Measurements from ENCODE around the gene SLC34A1.
A peak's percentile ranks its signal among the peaks of the same experiment; 100 is the strongest.
"Not testable (repeated sequence)": the region's sequence is repeated elsewhere in the genome, so short reads cannot be mapped to it uniquely, and the experiment has no call there.

The SLC34A1 gene

GRCh38 chr5:177354711-177355110 lies 29.5 kb upstream of the SLC34A1 start:
- Histone ChIP-seq H3K27ac (no peak overlapping the region), H3K4me3 (no peak overlapping the region)

GRCh38 chr5:177355162-177355867 lies 28.9 kb upstream of the SLC34A1 start:
- no peak overlapping the region for H3K27ac ChIP-seq
- no peak overlapping the region for H3K4me3 ChIP-seq

- no peak overlapping the region for H3K27ac ChIP-seq
Measured at GRCh38 chr5:177355868-177356168, 28.4 kb upstream of the SLC34A1 start.

DNA sequence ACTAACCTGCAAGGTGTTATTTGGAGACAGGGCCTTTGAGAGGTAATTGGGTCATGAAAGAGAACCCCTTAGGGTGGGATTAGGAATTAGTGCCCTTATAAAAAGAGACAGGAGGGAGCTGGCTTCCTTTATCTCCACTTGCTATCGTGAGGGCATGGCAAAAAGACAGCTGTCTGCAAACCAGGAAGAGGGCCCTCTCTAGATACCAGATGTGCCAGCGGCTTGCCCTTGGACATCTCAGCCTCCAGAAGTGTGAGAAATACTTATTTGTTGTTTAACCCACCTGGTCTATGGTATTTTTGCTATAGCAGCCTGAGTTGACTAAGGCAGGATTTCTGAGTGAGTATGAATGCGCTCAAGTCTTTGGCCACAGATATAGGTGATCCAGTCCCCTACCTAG lies 27.5 kb upstream of the SLC34A1 start:
- peak overlapping the region in 7 of 21 experiments; percentile 8 to 97 (median 88) for H3K27ac ChIP-seq
- H3K4me3 ChIP-seq: no peak overlapping the region

More at GRCh38 chr5:177355868-177356168, 28.4 kb upstream of the SLC34A1 start:
- H3K4me3 ChIP-seq: no peak overlapping the region

GRCh38 chr5:177357146-177357458 lies 27.1 kb upstream of the SLC34A1 start:
- H3K27ac ChIP-seq: peak overlapping the region in 13 of 21 experiments; percentile 6 to 97 (median 81)
- H3K4me3 ChIP-seq: no peak overlapping the region

DNA sequence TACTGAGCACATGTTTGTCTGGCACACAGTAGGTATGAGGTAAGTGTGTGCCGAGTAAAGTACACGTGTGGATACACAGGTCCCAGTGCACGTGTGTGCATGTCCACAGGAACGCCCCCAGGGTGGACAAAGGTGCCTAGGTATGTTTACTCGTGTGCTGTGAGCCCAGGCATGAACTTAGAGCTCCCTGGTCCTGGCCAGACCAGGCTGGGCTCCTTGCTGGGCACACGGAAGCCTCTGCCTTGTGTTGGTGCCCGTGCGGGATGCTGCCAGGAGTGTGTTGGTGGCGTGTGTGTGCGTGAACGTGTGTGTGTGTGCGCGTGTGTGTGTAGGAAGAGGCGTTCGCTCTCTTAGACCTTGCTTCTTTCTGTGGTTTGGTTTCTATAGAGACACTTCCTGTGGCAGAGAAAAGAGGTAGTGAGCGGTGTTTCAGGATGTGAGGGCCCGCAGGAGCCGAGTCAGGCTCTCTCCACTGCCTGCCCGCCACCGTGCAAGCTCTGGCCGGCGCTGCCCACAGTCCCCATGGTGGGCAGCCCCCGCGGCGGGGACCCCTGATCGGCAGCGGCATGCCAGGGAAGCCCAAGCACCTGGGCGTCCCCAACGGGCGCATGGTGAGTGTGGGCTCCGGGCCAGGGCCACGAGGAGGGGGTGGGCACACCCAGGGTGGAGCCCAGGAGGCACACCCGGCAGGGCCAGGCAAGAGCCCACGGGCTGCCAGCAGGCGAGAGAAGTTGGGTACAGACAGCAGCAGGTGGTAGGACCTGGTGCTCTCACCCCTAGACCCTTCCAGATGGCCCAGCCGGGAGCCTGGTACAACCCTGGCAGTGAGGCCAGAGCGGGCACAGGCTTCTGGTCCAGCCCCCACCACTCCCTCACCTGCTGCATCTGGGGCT lies 26.5 kb upstream of the SLC34A1 start, which contains the start of gene RGS14:
Gene RGS14, plus strand, starts transcription at position 466 of the 893 bp plus-strand sequence. Its CDS starts 101 bp downstream, at position 567.
- peak within 1 kb of the TSS in 20 of 21 experiments; percentile 36 to 97 (median 81) for H3K27ac ChIP-seq
- peak within 1 kb of the TSS; percentile 39 to 55 (median 43) for H3K4me3 ChIP-seq

DNA sequence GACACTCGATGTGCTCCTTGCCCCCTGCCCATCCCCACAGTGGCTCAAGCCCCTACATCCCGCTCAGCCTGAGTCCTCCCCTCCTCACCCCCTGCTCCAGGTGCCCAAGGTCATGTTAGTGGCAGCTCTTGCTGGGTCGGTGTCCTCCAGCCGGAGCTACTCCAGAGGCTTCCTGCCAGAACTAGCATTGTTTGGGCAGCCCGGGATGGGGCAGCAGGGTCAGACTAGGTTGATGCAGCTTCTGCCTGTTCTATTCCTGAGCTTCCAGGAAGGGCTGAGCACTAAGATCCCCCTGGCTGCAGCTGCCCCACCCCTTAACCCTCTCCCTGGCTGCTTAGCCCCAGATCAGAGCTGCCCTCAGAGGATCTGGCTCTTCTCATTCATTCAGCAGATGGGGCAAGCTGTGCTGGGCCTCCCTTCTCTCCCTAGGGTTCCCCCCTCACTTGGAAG lies 25.8 kb upstream of the SLC34A1 start:
- peak overlapping the region in 20 of 21 experiments; percentile 36 to 97 (median 81) for H3K27ac ChIP-seq
- peak overlapping the region; percentile 39 to 55 (median 43) for H3K4me3 ChIP-seq

DNA sequence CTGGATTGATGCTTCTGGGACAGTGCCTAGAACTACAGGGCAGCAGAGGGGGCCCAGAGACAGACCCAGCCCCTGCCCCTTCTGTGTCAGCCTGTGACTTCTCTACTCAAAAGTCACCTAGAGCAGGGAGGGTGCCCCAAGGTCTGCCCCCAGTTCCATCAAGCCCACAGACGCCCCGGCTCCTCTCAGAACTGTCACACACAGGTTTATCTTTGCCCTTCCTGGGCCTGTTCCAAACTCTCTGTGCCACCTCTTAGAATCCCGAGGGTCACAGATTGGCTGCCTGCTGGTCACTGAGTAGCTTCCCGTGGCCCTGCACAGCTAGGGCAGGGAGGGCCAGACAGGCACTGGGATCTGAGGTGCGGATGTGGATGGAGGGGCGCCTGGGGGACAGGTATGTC lies 24.8 kb upstream of the SLC34A1 start:
- peak overlapping the region in 1 of 7 experiments; percentile 55 for H3K4me3 ChIP-seq

GRCh38 chr5:177359860-177360259 lies 24.4 kb upstream of the SLC34A1 start:
- no peak overlapping the region for H3K27ac ChIP-seq
- no peak overlapping the region for H3K4me3 ChIP-seq

More for the DNA sequence above, 24.8 kb upstream of the SLC34A1 start:
- H3K27ac ChIP-seq: peak overlapping the region in 3 of 21 experiments; percentile 81 to 96 (median 81)

- not testable (repeated sequence) for H3K4me3 ChIP-seq
- peak overlapping the region in 1 of 21 experiments; percentile 18 for H3K27ac ChIP-seq
Measured at GRCh38 chr5:177360740-177361139, 23.5 kb upstream of the SLC34A1 start.

DNA sequence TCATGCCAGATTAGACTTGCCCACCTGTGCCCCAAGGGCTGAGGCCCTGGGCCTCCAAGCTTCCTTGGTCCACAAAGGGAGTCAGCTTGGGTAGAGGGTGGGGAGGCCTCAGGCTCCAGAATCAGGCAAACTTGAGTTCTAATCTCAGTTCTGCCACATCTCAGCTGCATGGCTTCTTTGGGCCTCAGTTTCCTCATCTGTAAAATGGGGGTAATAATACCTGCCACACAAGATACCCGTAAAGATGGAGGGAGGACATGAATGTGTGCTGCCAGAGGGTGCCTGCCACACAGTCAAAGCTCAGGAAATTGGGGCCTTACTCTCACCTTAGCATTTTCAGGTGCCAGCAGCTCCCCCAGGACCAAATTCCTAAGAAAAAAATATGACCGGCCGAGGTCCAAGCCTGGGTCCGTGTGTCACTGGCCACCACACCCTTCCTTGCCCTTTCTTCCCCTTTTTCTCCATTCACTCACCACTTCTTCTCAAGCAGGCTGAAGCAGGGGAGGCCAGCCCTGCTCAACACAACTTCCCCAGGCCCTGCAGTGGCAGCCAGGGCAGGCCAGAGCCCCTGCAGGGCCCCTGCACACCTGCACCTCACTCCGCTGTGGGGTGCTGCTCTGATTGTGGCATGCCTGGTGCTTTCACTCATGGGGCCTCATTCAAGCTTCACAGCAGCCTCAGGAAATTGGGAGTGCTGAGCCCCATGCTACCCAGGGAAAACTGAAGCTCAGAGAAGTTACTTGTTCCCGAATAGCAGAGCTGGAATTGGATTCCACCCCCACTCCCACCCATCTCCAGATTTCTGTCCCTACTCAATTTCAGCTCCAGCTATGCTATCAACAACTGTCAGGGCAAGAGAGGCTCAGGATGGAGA lies 22.6 kb upstream of the SLC34A1 start:
- Histone ChIP-seq H3K27ac (peak overlapping the region in 16 of 21 experiments; percentile 17 to 86 (median 68)), H3K4me3 (no peak overlapping the region)

DNA sequence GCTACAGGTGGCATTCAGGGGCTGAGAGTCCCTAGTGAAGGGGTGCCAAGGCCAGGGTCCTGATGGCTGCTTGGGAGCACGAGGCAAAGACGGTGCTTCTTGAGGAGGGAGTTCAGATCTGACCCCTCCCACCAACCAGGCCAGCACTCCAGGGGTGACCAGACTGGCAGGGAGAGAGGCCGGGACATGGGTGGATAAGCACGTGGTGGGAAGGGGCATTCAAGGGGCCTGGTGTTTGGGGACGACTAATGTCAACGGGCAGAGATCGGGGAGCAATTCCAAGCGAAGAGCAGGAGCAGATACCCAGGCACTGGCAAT lies 22.0 kb upstream of the SLC34A1 start:
- Histone ChIP-seq H3K4me3 (peak overlapping the region in 2 of 7 experiments; percentile 44 to 48), H3K27ac (peak overlapping the region in 16 of 21 experiments; percentile 17 to 86 (median 68))

GRCh38 chr5:177362610-177363507 lies 21.4 kb upstream of the SLC34A1 start:
- H3K4me3 ChIP-seq: peak overlapping the region; percentile 20 to 48 (median 34)
- H3K27ac ChIP-seq: peak overlapping the region in 20 of 21 experiments; percentile 12 to 86 (median 66)

DNA sequence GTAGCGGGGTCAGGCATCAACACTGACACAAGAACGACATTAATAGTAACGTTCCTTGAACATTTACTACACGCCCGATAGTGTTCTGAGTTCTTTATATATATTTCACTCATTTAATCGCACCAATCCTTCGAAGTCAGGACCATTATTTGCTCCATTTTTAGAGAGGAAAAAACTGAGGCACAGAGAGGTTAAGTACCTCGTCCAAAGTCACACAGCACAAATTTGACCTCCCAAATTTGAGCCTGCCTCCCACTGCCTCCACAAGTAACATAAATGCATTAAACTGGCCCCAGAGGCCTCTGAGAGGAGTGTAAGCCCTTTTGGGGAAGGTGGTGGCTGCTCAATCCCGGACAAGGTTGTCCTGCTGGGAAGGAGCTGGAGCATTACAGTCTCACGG lies 20.7 kb upstream of the SLC34A1 start:
- H3K4me3 ChIP-seq: peak overlapping the region in 4 of 7 experiments; percentile 20 to 48 (median 36)
- peak overlapping the region in 8 of 21 experiments; percentile 34 to 86 (median 65) for H3K27ac ChIP-seq

GRCh38 chr5:177364159-177364962 lies 19.9 kb upstream of the SLC34A1 start:
- Histone ChIP-seq H3K27ac (peak overlapping the region in 2 of 21 experiments; percentile 25 to 50), H3K4me3 (no peak overlapping the region)

- Histone ChIP-seq H3K4me3 (no peak overlapping the region), H3K27ac (peak overlapping the region in 16 of 21 experiments; percentile 32 to 86 (median 70))
Measured at GRCh38 chr5:177365845-177366527, 18.2 kb upstream of the SLC34A1 start.

Data from skin epidermis (tissue), 12 donors.